Activated CD8-positive, alpha-beta memory T cell treated with anti-CD3 and anti-CD28 coated beads, Interleukin-2, amount 10 ng/mL, durations not matched to agents 7 days and 5 days (primary cell): ENCODE results near the gene EXPH5. TPM values are rescaled to one million over a fixed set of nuclear protein-coding genes. Genes with fewer than 3 reads are reported as not detected.
A peak's percentile ranks its signal among the peaks of the same experiment; 100 is the strongest.
"Not testable (repeated sequence)": the region's sequence is repeated elsewhere in the genome, so short reads cannot be mapped to it uniquely, and the experiment has no call there.

Experiments
- ATAC-seq: fragments of 150-1000 bp; cut with Tn5 transposase; one replicate; pipeline ENCODE4 v1.10.0; 2021; ENCODE audit warnings: moderate library complexity
- CTCF ChIA-PET: fragments of 350-600 bp; sonication (Branson Sonifier 250); formaldehyde crosslinking; loops from one replicate; lab custom pipeline; 2021; ENCODE audit warnings: antibody characterized with exemption; lab: Charles Lee
- DNase-seq: peaks from one replicate; pipeline ENCODE4 v3.0.0-alpha.2; 2020
- H3K27ac Mint-ChIP-seq: one replicate; pipeline ENCODE4 v1.8.0; 2021; ENCODE audit warnings: mild to moderate bottlenecking, mixed read lengths
- H3K27me3 Mint-ChIP-seq: one replicate; pipeline ENCODE4 v1.8.0; 2021; ENCODE audit warnings: mixed read lengths
- H3K36me3 Mint-ChIP-seq: one replicate; pipeline ENCODE4 v1.8.0; 2021; ENCODE audit warnings: mild to moderate bottlenecking, mixed read lengths
- H3K4me1 Mint-ChIP-seq: one replicate; pipeline ENCODE4 v1.8.0; 2021; ENCODE audit warnings: mixed read lengths
- H3K4me3 Mint-ChIP-seq: one replicate; pipeline ENCODE4 v1.8.0; 2021; ENCODE audit warnings: mild to moderate bottlenecking, moderate library complexity, mixed read lengths
- H3K9me3 Mint-ChIP-seq: one replicate; pipeline ENCODE4 v1.8.0; 2022; ENCODE audit warnings: low read depth, mixed read lengths
- total RNA-seq, 2 experiments: library from RNA; stranded (reverse); gene quantifications; one replicate each; pipeline ENCODE4 v1.2.3, GENCODE V29; 2021

The EXPH5 gene
- total RNA-seq, 2 experiments from 2014 or later: 0.96 to 1.1 TPM

- DNase-seq (no peak), ATAC-seq (no peak)
- Mint-ChIP-seq H3K27ac (no peak overlapping the region), H3K36me3 (no peaks in the 10 kb centered on the region), H3K9me3 (no peaks in the 10 kb centered on the region), H3K27me3 (peaks cover 27% of the 10 kb centered on the region), H3K4me1 (peaks cover 7% of the 10 kb centered on the region), H3K4me3 (no peak overlapping the region)
- CTCF ChIA-PET: no interaction called here
Measured at GRCh38 chr11:108617055-108617454, 23.5 kb upstream of the EXPH5 start.

- ATAC-seq (no peak), DNase-seq (no peak)
- CTCF ChIA-PET: no interaction called here
Measured at GRCh38 chr11:108616549-108616948, 23.0 kb upstream of the EXPH5 start.

GRCh38 chr11:108614086-108614485 lies 20.5 kb upstream of the EXPH5 start:
- H3K4me3 Mint-ChIP-seq: no peak overlapping the region
- no peak for DNase-seq
- no peaks in the 10 kb centered on the region for H3K36me3 Mint-ChIP-seq
- ATAC-seq: no peak
- no peaks in the 10 kb centered on the region for H3K9me3 Mint-ChIP-seq
- CTCF ChIA-PET: no interaction called here
- H3K27ac Mint-ChIP-seq: no peak overlapping the region
- H3K27me3 Mint-ChIP-seq: peaks cover 17% of the 10 kb centered on the region
- no peaks in the 10 kb centered on the region for H3K4me1 Mint-ChIP-seq

More at GRCh38 chr11:108616549-108616948, 23.0 kb upstream of the EXPH5 start:
- Mint-ChIP-seq H3K36me3 (no peaks in the 10 kb centered on the region), H3K4me3 (no peak overlapping the region), H3K27me3 (peaks cover 28% of the 10 kb centered on the region), H3K9me3 (no peaks in the 10 kb centered on the region), H3K4me1 (peaks cover 5% of the 10 kb centered on the region), H3K27ac (no peak overlapping the region)

- Mint-ChIP-seq H3K36me3 (no peaks in the 10 kb centered on the region), H3K4me3 (no peak overlapping the region), H3K27me3 (peaks cover 24% of the 10 kb centered on the region), H3K27ac (no peak overlapping the region), H3K4me1 (no peaks in the 10 kb centered on the region), H3K9me3 (no peaks in the 10 kb centered on the region)
- DNase-seq (no peak), ATAC-seq (no peak)
- CTCF ChIA-PET: no interaction called here
Measured at GRCh38 chr11:108609682-108610081, 16.1 kb upstream of the EXPH5 start.

- ATAC-seq (no peak), DNase-seq (no peak)
- Mint-ChIP-seq H3K9me3 (no peaks in the 10 kb centered on the region), H3K27ac (no peak overlapping the region), H3K4me3 (no peak overlapping the region), H3K27me3 (peaks cover 25% of the 10 kb centered on the region), H3K4me1 (no peaks in the 10 kb centered on the region), H3K36me3 (no peaks in the 10 kb centered on the region)
- CTCF ChIA-PET: no interaction called here
Measured at GRCh38 chr11:108608548-108608947, 15.0 kb upstream of the EXPH5 start.

GRCh38 chr11:108606495-108607160 lies 13.1 kb upstream of the EXPH5 start:
- no peaks in the 10 kb centered on the region for H3K36me3 Mint-ChIP-seq
- H3K4me3 Mint-ChIP-seq: no peak overlapping the region
- H3K27ac Mint-ChIP-seq: no peak overlapping the region
- CTCF ChIA-PET: interaction anchor here (1.2 kb wide), 1 partner anchor 13 kb away, joined by 7 read pairs; no protein-coding TSS in a partner anchor
- DNase-seq (no peak), ATAC-seq (no peak)
- no peaks in the 10 kb centered on the region for H3K9me3 Mint-ChIP-seq
- peaks cover 32% of the 10 kb centered on the region for H3K27me3 Mint-ChIP-seq
- H3K4me1 Mint-ChIP-seq: no peaks in the 10 kb centered on the region

- Mint-ChIP-seq H3K27me3 (peaks cover 33% of the 10 kb centered on the region), H3K9me3 (no peaks in the 10 kb centered on the region), H3K4me1 (no peaks in the 10 kb centered on the region), H3K27ac (no peak overlapping the region), H3K36me3 (no peaks in the 10 kb centered on the region), H3K4me3 (no peak overlapping the region)
- ATAC-seq (no peak), DNase-seq (no peak)
- CTCF ChIA-PET: interaction anchor here (1.2 kb wide), 1 partner anchor 14 kb away, joined by 7 read pairs; no protein-coding TSS in a partner anchor
Measured at GRCh38 chr11:108606070-108606469, 12.5 kb upstream of the EXPH5 start.

GRCh38 chr11:108602818-108603217 lies 9.2 kb upstream of the EXPH5 start:
- DNase-seq, CTCF ChIA-PET, H3K9me3 Mint-ChIP-seq, H3K4me3 Mint-ChIP-seq, H3K4me1 Mint-ChIP-seq, H3K36me3 Mint-ChIP-seq, ATAC-seq, H3K27ac Mint-ChIP-seq: not testable (repeated sequence)
- H3K27me3 Mint-ChIP-seq: peaks cover 39% of the 10 kb centered on the region

GRCh38 chr11:108601150-108601549 lies 7.6 kb upstream of the EXPH5 start:
- no peak overlapping the region for H3K4me3 Mint-ChIP-seq
- no peaks in the 10 kb centered on the region for H3K36me3 Mint-ChIP-seq
- no peak for DNase-seq
- peaks cover 42% of the 10 kb centered on the region for H3K27me3 Mint-ChIP-seq
- CTCF ChIA-PET: no interaction called here
- ATAC-seq: no peak
- no peaks in the 10 kb centered on the region for H3K4me1 Mint-ChIP-seq
- H3K27ac Mint-ChIP-seq: no peak overlapping the region
- no peaks in the 10 kb centered on the region for H3K9me3 Mint-ChIP-seq

- Mint-ChIP-seq H3K4me3 (no peak overlapping the region), H3K4me1 (no peaks in the 10 kb centered on the region), H3K27me3 (peaks cover 49% of the 10 kb centered on the region), H3K9me3 (no peaks in the 10 kb centered on the region), H3K27ac (no peak overlapping the region), H3K36me3 (no peaks in the 10 kb centered on the region)
- ATAC-seq: no peak
- DNase-seq: no peak
- CTCF ChIA-PET: no interaction called here
Measured at GRCh38 chr11:108599978-108600377, 6.4 kb upstream of the EXPH5 start.

GRCh38 chr11:108597736-108598355 lies 4.3 kb upstream of the EXPH5 start:
- no peak for ATAC-seq
- H3K4me3 Mint-ChIP-seq: no peak overlapping the region
- no peak overlapping the region for H3K27ac Mint-ChIP-seq
- CTCF ChIA-PET: no interaction called here
- DNase-seq: no peak
- no peaks in the 10 kb centered on the region for H3K9me3 Mint-ChIP-seq
- peaks cover 57% of the 10 kb centered on the region for H3K27me3 Mint-ChIP-seq
- peaks cover 4% of the 10 kb centered on the region for H3K36me3 Mint-ChIP-seq
- H3K4me1 Mint-ChIP-seq: peaks cover 8% of the 10 kb centered on the region

- CTCF ChIA-PET: no interaction called here
- ATAC-seq (no peak), DNase-seq (no peak)
- no peaks in the 10 kb centered on the region for H3K9me3 Mint-ChIP-seq
- H3K4me3 Mint-ChIP-seq: no peak overlapping the region
- peaks cover 14% of the 10 kb centered on the region for H3K4me1 Mint-ChIP-seq
- no peak overlapping the region for H3K27ac Mint-ChIP-seq
- peaks cover 60% of the 10 kb centered on the region for H3K27me3 Mint-ChIP-seq
- peaks cover 4% of the 10 kb centered on the region for H3K36me3 Mint-ChIP-seq
Measured at GRCh38 chr11:108596701-108597100, 3.1 kb upstream of the EXPH5 start.

GRCh38 chr11:108593923-108594434 lies 411 bp upstream of the EXPH5 start:
- CTCF ChIA-PET: interaction anchor here (1.7 kb wide), 1 partner anchor 14 kb away, joined by 4 read pairs; no protein-coding TSS in a partner anchor
- H3K27ac Mint-ChIP-seq: no peak overlapping the region
- H3K4me1 Mint-ChIP-seq: peaks cover 14% of the 10 kb centered on the region
- ATAC-seq (no peak), DNase-seq (no peak)
- H3K27me3 Mint-ChIP-seq: peaks cover 55% of the 10 kb centered on the region
- peaks cover 4% of the 10 kb centered on the region for H3K36me3 Mint-ChIP-seq
- peak overlapping the region; percentile 89 for H3K4me3 Mint-ChIP-seq
- H3K9me3 Mint-ChIP-seq: no peaks in the 10 kb centered on the region
